SK-N-SH treated with all-trans-retinoic acid at 6 μM for 48 hours (cell line): ENCODE measurements around the gene SRP14.

Experiments used
- ARNTL ChIP-seq: fragments of 450-650 bp; formaldehyde crosslinking; IDR thresholded peaks from 2 replicates; pipeline ENCODE4 v1.5.0; 2020; ENCODE audit warnings: low read depth, mild to moderate bottlenecking, moderate library complexity, borderline replicate concordance
- BACH2 ChIP-seq: fragments of 250-450 bp; sonication (Bioruptor Pico); IDR thresholded peaks from 2 replicates; pipeline ENCODE4 v1.9.0; 2021; ENCODE audit warnings: mild to moderate bottlenecking, borderline replicate concordance
- CREB5 ChIP-seq: fragments of 250-450 bp; sonication (Bioruptor Pico); IDR thresholded peaks from 2 replicates; pipeline ENCODE4 v1.5.1; 2020; ENCODE audit warnings: low read depth, mild to moderate bottlenecking, moderate library complexity
- CSDC2 ChIP-seq: fragments of 250-450 bp; sonication (Bioruptor Pico); IDR thresholded peaks from 2 replicates; pipeline ENCODE4 v1.5.0; 2020; ENCODE audit warnings: mild to moderate bottlenecking, moderate library complexity
- CSRNP3 ChIP-seq: fragments of 250-450 bp; sonication (Bioruptor Pico); IDR thresholded peaks from 2 replicates; pipeline ENCODE4 v1.5.1; 2021; ENCODE audit warnings: mild to moderate bottlenecking, moderate library complexity
- ESRRG ChIP-seq: fragments of 250-450 bp; sonication (Bioruptor Pico); IDR thresholded peaks from 2 replicates; pipeline ENCODE4 v1.6.1; 2021; ENCODE audit warnings: mild to moderate bottlenecking
- PPARA ChIP-seq: fragments of 250-450 bp; sonication (Bioruptor Pico); IDR thresholded peaks from 2 replicates; pipeline ENCODE4 v1.5.0; 2020; ENCODE audit warnings: mild to moderate bottlenecking, borderline replicate concordance
- TOX ChIP-seq: fragments of 250-450 bp; sonication (Bioruptor Pico); IDR thresholded peaks from 2 replicates; pipeline ENCODE4 v1.8.0; 2021; ENCODE audit warnings: mild to moderate bottlenecking, moderate library complexity, borderline replicate concordance
- ZFP3 ChIP-seq: fragments of 250-450 bp; sonication (Bioruptor Pico); IDR thresholded peaks from 2 replicates; pipeline ENCODE4 v1.5.0; 2020; ENCODE audit warnings: mild to moderate bottlenecking, moderate library complexity
- ZFP30 ChIP-seq: fragments of 450-650 bp; formaldehyde crosslinking; IDR thresholded peaks from 2 replicates; pipeline ENCODE4 v1.5.0; 2022; ENCODE audit warnings: mild to moderate bottlenecking, moderate library complexity
- ZNF565 ChIP-seq: fragments of 450-650 bp; formaldehyde crosslinking; conservative IDR thresholded peaks from 2 replicates; pipeline ENCODE4 v1.5.0; 2020; ENCODE audit warnings: low read depth, mild to moderate bottlenecking, moderate library complexity

The SRP14 gene

GRCh38 chr15:39987821-39988220, 51.2 kb downstream of the SRP14 start (continued):
- TF ChIP-seq ZFP3 (CRISPR knock-in tag) (no peak), CREB5 (no peak), CSRNP3 (no peak), TOX (no peak), ZFP30 (CRISPR knock-in tag) (no peak), ZNF565 (CRISPR knock-in tag) (no peak), PPARA (CRISPR knock-in tag) (no peak), BACH2 (CRISPR knock-in tag) (no peak), ESRRG (CRISPR knock-in tag) (no peak), ARNTL (CRISPR knock-in tag) (no peak), CSDC2 (CRISPR knock-in tag) (no peak)
